Activated CD4-positive, alpha-beta T cell treated with anti-CD3 and anti-CD28 coated beads for 36 hours (primary cell): ENCODE results near the gene SYNPO. TPM values are rescaled to one million over a fixed set of nuclear protein-coding genes. Genes with fewer than 3 reads are reported as not detected.

ENCODE experiments used
- ATAC-seq: fragments of 200-7000 bp; cut with Tn5 transposase; one replicate; pipeline ENCODE4 v1.10.0; 2021; ENCODE audit warnings: mild to moderate bottlenecking, moderate library complexity
- CTCF ChIA-PET: fragments of 350-600 bp; sonication (Branson Sonifier 250); formaldehyde crosslinking; loops from one replicate; lab custom pipeline; 2021; ENCODE audit warnings: antibody characterized with exemption; lab: Charles Lee
- POLR2A ChIA-PET: fragments of 350-600 bp; sonication (Branson Sonifier 250); formaldehyde crosslinking; loops from one replicate; lab custom pipeline; 2021; ENCODE audit warnings: antibody characterized with exemption, inconsistent platforms; lab: Charles Lee
- DNase-seq: peaks from one replicate; pipeline ENCODE4 v3.0.0-alpha.2; 2020
- H3K27ac Mint-ChIP-seq: one replicate; pipeline ENCODE4 v1.8.0; 2021; ENCODE audit warnings: mixed read lengths
- H3K27me3 Mint-ChIP-seq: one replicate; pipeline ENCODE4 v1.8.0; 2021; ENCODE audit warnings: mixed read lengths
- H3K36me3 Mint-ChIP-seq: one replicate; pipeline ENCODE4 v1.8.0; 2021; ENCODE audit warnings: low read depth, mixed read lengths
- H3K4me1 Mint-ChIP-seq: one replicate; pipeline ENCODE4 v1.8.0; 2021; ENCODE audit warnings: mixed read lengths
- H3K4me3 Mint-ChIP-seq: one replicate; pipeline ENCODE4 v1.8.0; 2021; ENCODE audit warnings: mild to moderate bottlenecking, moderate library complexity, mixed read lengths
- H3K9me3 Mint-ChIP-seq: one replicate; pipeline ENCODE4 v1.8.0; 2021; ENCODE audit warnings: low read depth, mixed read lengths
- intact Hi-C, 2 experiments: fragments of 100-400 bp; cut with DNase I in 1 of 2; cut with micrococcal nuclease in 1 of 2; formaldehyde crosslinking; loops; one replicate each; pipeline versions ENCODE4 v1.14.2 to v1.15.1; 2022 to 2024; cut with DNase I, micrococcal nuclease
- total RNA-seq, 2 experiments: library from RNA; stranded (reverse); gene quantifications; one replicate each; pipeline ENCODE4 v1.2.3, GENCODE V29; 2021

The SYNPO gene
- total RNA-seq, 2 experiments from 2014 or later = 0.11 to 0.14 TPM

- intact Hi-C loops = no loop called here
- ChIA-PET CTCF (interaction anchor here (0.6 to 1.5 kb wide), 6 partner anchors 14 to 326 kb away, joined by 3 to 5 read pairs (median 3); partner anchors contain the start of gene IRGM), POLR2A (no interaction called here)
- no peaks in the 10 kb centered on the region for H3K4me1 Mint-ChIP-seq
- H3K27ac Mint-ChIP-seq = no peak overlapping the region
- no peak overlapping the region for H3K4me3 Mint-ChIP-seq
- H3K9me3 Mint-ChIP-seq = no peaks in the 10 kb centered on the region
- H3K27me3 Mint-ChIP-seq = no peaks in the 10 kb centered on the region
- no peak for DNase-seq
- H3K36me3 Mint-ChIP-seq = peaks cover 15% of the 10 kb centered on the region
- no peak for ATAC-seq
These were observed 66.4 kb downstream of the SYNPO start for GRCh38 chr5:150706776-150707390.

Other genes starting within 250 kb of the SYNPO start
- gene CD74, start 227.8 kb upstream of the SYNPO start, total RNA-seq = 100 to 1,000 TPM; 217 to 290 TPM
- gene RPS14, start 190.9 kb upstream of the SYNPO start, total RNA-seq = 1,000 to 10,000 TPM; 2,270 to 3,312 TPM
- 1 to 10 TPM; 5.1 to 5.5 TPM for gene NDST1, start 132.5 kb upstream of the SYNPO start, total RNA-seq
- gene MYOZ3, start 20.6 kb downstream of the SYNPO start, total RNA-seq = under 1 TPM; 0.30 to 0.32 TPM
- 10 to 100 TPM; 59.9 to 61.8 TPM for gene RBM22, start 60.4 kb downstream of the SYNPO start, total RNA-seq
- gene DCTN4, start 118.4 kb downstream of the SYNPO start, total RNA-seq = 10 to 100 TPM; 31.7 to 49.0 TPM
- gene SMIM3, start 138.1 kb downstream of the SYNPO start, total RNA-seq = 10 to 100 TPM; 16.8 to 16.9 TPM
- gene IRGM, start 205.9 kb downstream of the SYNPO start, total RNA-seq = 1 to 10 TPM; 2.3 to 2.4 TPM